GM12891 (cell line): ENCODE measurements around the gene MYOZ2.

Experiments
- DNase-seq: peaks from one replicate; pipeline ENCODE4 v3.0.0; 2011; ENCODE audit warnings: low spot score; ENCODE audit not compliant: insufficient read length
- FAIRE-seq: peaks from 2 replicates; lab custom pipeline; 2011; peaks lifted over from hg19 to GRCh38; lab: Jason Lieb, UNC
- PAX5 ChIP-seq: IDR thresholded peaks from 2 replicates; pipeline ENCODE4 v1.6.1; 2011; ENCODE audit warnings: low read length, moderate library complexity, mild to moderate bottlenecking; ENCODE audit not compliant: insufficient read depth, severe bottlenecking
- POLR2A ChIP-seq: IDR thresholded peaks from 2 replicates; pipeline ENCODE4 v1.6.1; 2011; ENCODE audit warnings: low read depth, low read length, control low read depth
- POLR2AphosphoS5 ChIP-seq: IDR thresholded peaks from 2 replicates; pipeline ENCODE4 v1.6.1; 2011; ENCODE audit warnings: low read depth, low read length, control low read depth
- POU2F2 ChIP-seq: IDR thresholded peaks from 2 replicates; pipeline ENCODE4 v1.6.1; 2011; ENCODE audit warnings: low read depth, mild to moderate bottlenecking, control low read depth, low read length, moderate library complexity
- SPI1 ChIP-seq: IDR thresholded peaks from 2 replicates; pipeline ENCODE4 v1.6.1; 2011; ENCODE audit warnings: low read depth, low read length, control low read depth
- TAF1 ChIP-seq: IDR thresholded peaks from 2 replicates; pipeline ENCODE4 v1.6.1; 2011; ENCODE audit warnings: low read depth, low read length, control low read depth

The MYOZ2 gene

DNA sequence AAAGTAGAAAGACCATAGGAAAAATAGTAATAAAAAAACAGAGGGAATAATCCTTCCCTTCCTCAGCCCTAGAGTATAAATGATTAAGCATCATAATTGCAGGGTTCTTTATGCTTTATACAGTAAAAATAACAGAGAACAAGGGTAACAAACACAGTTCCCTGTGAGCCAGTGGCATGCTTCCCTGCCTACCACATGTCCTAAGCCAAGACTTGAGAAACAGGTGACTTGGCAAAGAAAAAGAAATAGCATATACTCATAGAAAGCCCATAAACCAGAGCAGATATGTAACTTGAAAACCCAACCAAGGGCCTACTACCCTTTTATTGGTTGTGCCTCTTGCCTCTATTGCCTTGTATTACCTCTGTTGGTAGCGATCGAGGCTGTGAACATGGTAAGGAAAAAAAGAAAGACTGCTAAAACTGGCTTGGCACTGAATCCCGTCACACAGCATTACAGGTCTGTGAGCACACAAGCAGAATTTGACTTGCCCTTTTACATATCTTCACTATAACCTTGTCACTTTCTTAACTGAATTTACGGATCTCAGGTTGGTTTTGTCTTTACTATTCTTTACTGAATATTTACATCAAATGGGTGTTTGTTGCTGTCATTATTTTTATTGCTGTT, 30.9 kb upstream of the MYOZ2 start:
- DNase-seq (no peak), FAIRE-seq (no peak)
- TF ChIP-seq PAX5 (no peak), POLR2A (no peak), SPI1 (no peak), POU2F2 (no peak), POLR2AphosphoS5 (no peak), TAF1 (no peak)

DNA sequence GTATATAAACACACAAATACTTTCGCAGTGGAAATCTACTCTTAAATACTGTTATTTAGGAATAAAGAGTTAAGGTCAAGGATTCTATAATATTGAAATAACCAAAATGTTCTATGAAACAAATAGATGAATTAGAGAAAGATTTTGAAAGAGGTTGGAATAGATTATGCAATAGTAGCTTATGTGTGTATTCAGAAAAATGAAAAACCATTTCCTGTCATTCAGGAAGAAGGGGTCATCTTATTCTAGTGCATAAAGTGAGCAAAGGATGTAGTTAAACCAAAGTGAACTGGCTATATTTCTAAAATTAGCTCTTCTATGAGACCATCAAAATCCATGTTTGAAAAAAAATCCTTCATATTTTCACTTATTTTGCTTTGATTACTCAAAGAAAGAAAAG, 30.0 kb upstream of the MYOZ2 start:
- DNase-seq, result no peak
- TF ChIP-seq POU2F2 (no peak), POLR2A (no peak), POLR2AphosphoS5 (no peak), SPI1 (no peak), PAX5 (no peak), TAF1 (no peak)
- no peak for FAIRE-seq

DNA sequence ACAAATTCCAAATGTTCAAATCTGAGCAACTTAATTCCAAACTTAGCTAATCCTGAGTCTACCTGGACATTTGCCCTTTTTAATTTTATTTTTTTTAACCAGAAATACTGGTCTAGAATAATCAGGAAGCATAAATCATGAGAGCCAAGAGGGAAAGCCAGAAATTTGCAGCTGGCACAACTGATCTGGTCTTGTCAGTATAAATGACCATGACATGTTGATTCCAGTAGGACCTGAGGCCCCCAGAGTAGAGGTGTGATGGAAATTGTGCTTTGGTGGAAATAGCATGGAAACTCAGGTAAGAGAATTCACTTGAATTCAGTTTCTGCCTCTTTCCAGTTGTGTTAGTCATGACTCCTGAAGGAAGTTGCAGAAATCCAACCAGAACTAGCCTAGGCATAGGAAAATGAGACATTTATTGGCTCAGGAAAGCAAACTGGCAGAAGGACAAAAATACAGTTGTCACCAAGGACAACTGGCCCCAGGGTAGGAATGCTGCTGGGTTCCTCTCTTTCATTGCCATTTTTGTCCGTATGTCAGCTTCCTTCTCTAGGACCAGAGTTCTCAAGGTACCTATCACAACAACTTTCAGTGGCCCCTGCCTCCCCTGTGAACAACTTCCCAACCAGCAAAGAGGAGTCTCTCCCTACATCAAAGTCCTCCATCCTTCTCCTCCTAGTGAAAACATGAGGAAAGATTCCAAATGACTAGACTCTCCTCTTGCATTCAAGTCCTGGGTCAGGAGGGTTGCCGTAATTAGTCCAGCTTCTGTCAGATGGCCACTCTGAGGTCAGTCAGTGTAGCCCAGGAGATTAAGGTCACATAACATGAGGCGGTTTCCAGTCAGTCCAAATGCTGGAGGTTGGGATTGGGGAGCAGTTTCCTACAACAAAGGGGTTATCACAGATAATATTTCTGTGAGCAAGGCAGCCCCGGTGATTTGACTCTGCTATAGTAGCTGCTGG, 29.3 kb upstream of the MYOZ2 start:
- TF ChIP-seq POLR2A (no peak), PAX5 (no peak), POLR2AphosphoS5 (no peak), POU2F2 (no peak), TAF1 (no peak), SPI1 (no peak)
- DNase-seq (no peak), FAIRE-seq (no peak)

DNA sequence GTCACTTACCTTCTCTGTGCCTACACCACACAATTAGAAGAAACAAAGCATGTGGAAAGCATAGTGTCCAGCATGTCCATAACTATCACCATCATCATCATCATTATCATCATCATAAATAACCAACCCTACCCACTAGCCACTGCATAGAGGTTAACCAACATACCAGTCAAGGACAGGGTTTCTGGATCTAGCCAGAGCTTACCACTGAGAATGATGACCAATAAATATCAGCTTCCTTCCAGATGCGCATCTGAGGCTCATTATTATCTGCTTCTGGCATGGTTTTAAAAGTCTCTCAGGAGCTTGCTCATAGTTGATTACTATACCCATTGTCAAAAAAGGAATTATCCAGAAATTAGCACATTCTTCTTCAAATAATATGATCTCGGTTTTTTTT, 25.5 kb upstream of the MYOZ2 start:
- no peak for FAIRE-seq
- TF ChIP-seq POLR2AphosphoS5 (no peak), POU2F2 (no peak), SPI1 (no peak), POLR2A (no peak), PAX5 (no peak), TAF1 (no peak)
- no peak for DNase-seq

DNA sequence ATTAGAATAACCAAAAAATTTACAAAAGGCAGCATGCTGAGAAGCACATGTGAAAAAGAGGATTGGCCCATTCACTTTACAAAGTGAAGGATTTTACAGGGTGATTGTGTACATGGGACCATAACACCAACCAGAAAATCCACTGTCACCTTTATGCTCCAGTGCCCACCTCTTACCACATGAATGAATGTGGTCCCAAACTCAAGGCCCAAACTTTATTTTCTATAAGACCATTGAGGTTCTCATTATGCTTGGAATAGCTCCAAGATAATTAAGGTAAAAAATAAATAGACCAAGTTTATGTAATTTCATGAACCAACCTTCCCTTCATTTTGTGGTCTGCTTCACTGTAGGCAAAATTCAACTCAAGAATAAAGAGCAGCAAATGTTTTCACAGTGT, 24.3 kb upstream of the MYOZ2 start:
- DNase-seq, result no peak
- TF ChIP-seq POU2F2 (no peak), POLR2AphosphoS5 (no peak), PAX5 (no peak), SPI1 (no peak), POLR2A (no peak), TAF1 (no peak)
- FAIRE-seq, result no peak

DNA sequence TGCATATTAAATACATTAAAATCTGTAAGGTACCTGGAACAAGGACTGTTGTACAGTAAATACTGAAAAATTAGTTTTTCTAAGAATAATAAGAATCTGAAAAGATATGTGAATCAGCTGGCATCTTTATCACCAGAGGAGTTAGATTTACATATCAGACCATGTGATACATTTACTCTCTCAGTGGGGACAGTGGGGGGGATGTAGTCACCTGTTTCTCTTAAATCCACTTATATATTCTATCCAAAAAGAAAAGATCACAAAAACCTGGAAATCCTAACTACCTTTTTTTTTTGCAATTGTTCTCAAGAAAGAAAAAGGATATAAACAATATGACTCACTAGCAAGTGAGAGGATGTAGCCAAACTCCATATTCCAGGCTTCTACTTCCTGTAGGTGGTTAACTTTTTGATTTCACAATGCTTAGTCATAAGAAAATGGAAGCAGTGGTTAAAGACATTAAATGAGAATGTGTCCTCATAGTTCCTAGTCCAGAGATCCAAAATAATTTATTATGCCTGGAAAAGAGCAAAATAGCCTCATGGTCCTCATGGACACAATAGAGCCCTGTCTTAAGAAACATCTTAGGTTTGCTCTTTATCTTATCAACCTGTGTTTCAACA, 22.5 kb upstream of the MYOZ2 start:
- FAIRE-seq (no peak), DNase-seq (no peak)
- TF ChIP-seq POLR2AphosphoS5, result no peak
- no peak for TF ChIP-seq POLR2A
- TF ChIP-seq TAF1, result no peak
- no peak for TF ChIP-seq POU2F2
- no peak for TF ChIP-seq PAX5
- no peak for TF ChIP-seq SPI1

DNA sequence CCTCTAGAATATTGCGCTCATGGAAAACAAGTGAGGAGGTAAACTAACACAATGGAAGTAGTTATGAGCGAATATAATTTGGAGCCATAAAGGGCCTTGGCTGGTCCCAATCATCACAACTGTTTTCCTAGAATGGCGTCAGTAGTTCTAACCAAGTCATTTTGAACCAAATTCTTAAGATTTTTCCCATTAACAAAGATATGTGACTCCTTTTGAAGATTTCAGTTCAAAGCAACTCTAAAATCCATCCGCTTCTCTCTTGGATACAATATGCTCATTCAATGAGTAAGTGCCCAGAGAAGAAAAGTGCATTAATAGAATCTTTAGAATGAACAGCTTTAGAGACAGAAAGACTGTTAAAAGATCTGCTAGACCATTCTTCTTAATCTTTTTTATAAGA, 19.6 kb upstream of the MYOZ2 start:
- TF ChIP-seq TAF1 (no peak), POU2F2 (no peak), POLR2AphosphoS5 (no peak), SPI1 (no peak), POLR2A (no peak)
- no peak for FAIRE-seq

DNA sequence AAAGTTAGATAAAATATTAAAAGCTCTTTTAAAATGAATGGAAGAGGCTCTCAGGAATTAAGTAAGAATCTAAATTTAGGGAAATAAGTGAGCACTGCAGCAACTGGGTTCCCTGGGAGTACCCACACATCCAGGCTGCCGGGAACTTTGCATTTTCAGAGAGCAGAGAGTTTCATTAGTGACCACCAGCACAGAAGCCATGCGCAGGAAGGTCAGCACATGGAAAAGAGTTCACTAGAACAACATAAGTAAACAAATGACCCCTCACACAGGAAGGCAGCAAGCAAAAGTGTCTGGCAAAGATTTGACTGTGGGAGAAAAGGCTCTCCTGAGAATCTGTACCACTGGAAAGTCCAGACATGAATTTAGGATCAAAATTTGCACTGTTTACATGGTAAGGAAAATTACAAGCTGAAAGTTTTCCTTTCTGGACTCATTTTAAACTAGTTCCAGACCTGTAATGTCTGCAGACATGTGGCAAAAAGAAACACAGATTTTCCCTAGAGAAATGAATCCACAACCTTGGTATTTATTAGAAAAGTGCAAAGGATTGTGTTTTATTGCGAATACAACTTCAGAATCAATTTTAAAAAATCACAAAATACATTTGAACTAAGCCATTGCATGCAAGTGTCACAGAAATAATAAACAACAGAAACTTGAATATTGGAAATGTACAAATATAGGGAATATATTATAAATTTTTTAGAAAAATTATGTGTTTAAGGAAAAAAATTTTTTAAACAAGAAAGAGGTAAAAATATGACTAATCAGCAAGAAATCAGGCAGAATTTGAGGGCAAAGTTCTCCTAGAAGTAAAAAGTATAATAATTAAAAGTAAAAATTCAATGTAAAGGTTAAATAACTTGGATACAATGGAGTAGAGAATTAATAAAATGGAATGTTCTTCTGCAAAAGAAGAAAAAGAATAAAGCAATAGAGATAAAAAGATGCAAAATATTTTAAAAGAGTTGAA, 18.4 kb upstream of the MYOZ2 start:
- FAIRE-seq (no peak), DNase-seq (no peak)
- TF ChIP-seq TAF1, result no peak
- TF ChIP-seq POLR2A, result no peak
- no peak for TF ChIP-seq SPI1
- no peak for TF ChIP-seq POU2F2
- TF ChIP-seq POLR2AphosphoS5, result no peak
- no peak for TF ChIP-seq PAX5

More for the DNA sequence above, 19.6 kb upstream of the MYOZ2 start:
- DNase-seq, result no peak
